HCT116 (cell line): ENCODE data around the gene SMIM32.

ENCODE experiments used
- CBX3 ChIP-seq: IDR thresholded peaks from 2 replicates; pipeline ENCODE4 v1.6.1; 2012; ENCODE audit warnings: low read depth
- EGR1 ChIP-seq: IDR thresholded peaks from 2 replicates; pipeline ENCODE4 v1.6.1; 2012; ENCODE audit warnings: low read depth
- ELF1 ChIP-seq: IDR thresholded peaks from 2 replicates; pipeline ENCODE4 v1.6.1; 2012; ENCODE audit warnings: low read depth, borderline replicate concordance
- EZH2 ChIP-seq: fragments of 200-600 bp; sonication (generic); IDR thresholded peaks from 2 replicates; pipeline ENCODE4 v1.6.1; 2017; ENCODE audit warnings: antibody characterized with exemption, mixed run types
- POLR2A ChIP-seq: IDR thresholded peaks from 2 replicates; pipeline ENCODE4 v1.7.0; 2011; ENCODE audit warnings: borderline replicate concordance; ENCODE audit not compliant: insufficient read depth, insufficient read length; ENCODE audit errors: extremely low read depth
- POLR2AphosphoS5 ChIP-seq: IDR thresholded peaks from 2 replicates; pipeline ENCODE4 v1.6.1; 2011; ENCODE audit warnings: mild to moderate bottlenecking, low read depth, low read length, moderate library complexity
- SP1 ChIP-seq: IDR thresholded peaks from 2 replicates; pipeline ENCODE4 v1.6.1; 2012; ENCODE audit warnings: low read depth
- YY1 ChIP-seq: IDR thresholded peaks from 2 replicates; pipeline ENCODE4 v1.6.1; 2011; ENCODE audit warnings: low read length, low read depth, moderate library complexity, mild to moderate bottlenecking; ENCODE audit not compliant: insufficient replicate concordance; ENCODE audit errors: extremely low read depth
- TF ChIP-seq, protein P1 (sequence below), 3 experiments: fragments of 200-600 bp in 1 of 3; sonication (generic) in 1 of 3; IDR thresholded peaks in 2 of 3; conservative IDR thresholded peaks in 1 of 3; 2 replicates each; pipeline ENCODE4 v1.5.1; 2012 to 2017; ENCODE audit warnings: low read depth in 2 of 3, low read length in 2 of 3, antibody characterized with exemption in 1 of 3, borderline replicate concordance in 1 of 3, control low read depth in 1 of 3, mild to moderate bottlenecking in 1 of 3, mixed read lengths in 1 of 3, mixed run types in 1 of 3, moderate library complexity in 1 of 3; ENCODE audit not compliant: insufficient read depth in 1 of 3
- TF ChIP-seq, protein P2 (sequence below): IDR thresholded peaks from 2 replicates; pipeline ENCODE4 v1.6.1; 2011; ENCODE audit warnings: mild to moderate bottlenecking, low read length, moderate library complexity; ENCODE audit not compliant: insufficient replicate concordance; ENCODE audit errors: extremely low read depth
- TF ChIP-seq, protein P3 (sequence below): IDR thresholded peaks from 2 replicates; pipeline ENCODE4 v1.6.1; 2012

DNA sequence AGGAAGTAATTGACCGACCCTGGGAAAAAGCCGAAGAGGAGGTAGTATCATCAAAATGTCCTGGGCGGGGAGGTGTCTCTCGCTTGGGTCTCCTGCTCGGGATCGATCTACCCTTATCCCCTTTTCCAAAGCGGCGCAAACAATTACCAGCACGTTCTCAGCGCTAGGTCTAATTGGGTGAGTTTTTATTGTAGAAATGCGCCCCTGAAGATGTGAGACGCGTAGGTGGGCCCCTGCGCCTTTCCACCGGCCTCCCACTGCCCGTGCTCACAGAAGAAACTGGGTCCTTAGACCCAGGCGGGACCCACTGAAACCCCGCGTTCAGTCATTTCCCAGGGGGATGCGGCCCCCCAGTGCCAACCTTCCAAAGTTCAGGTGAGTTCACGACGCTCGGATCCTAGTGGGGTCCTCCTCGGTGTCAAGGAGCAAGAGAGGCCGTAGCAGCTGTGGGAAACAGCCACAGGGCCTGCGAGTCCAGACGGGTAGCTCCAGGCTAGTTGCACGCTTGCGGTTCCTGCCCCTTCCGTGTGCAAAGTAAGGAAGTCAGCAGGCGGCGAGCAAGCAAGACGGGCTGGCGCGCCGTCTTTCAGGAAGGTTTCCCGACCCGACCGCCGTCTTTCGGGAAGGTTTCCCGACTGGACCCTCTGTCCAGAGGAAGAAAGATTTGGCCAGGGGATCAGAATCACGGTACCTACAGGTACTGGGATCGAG lies 1.5 kb downstream of the SMIM32 start:
- no peak for TF ChIP-seq POLR2A
- TF ChIP-seq EZH2: no peak
- TF ChIP-seq, protein P1, sequence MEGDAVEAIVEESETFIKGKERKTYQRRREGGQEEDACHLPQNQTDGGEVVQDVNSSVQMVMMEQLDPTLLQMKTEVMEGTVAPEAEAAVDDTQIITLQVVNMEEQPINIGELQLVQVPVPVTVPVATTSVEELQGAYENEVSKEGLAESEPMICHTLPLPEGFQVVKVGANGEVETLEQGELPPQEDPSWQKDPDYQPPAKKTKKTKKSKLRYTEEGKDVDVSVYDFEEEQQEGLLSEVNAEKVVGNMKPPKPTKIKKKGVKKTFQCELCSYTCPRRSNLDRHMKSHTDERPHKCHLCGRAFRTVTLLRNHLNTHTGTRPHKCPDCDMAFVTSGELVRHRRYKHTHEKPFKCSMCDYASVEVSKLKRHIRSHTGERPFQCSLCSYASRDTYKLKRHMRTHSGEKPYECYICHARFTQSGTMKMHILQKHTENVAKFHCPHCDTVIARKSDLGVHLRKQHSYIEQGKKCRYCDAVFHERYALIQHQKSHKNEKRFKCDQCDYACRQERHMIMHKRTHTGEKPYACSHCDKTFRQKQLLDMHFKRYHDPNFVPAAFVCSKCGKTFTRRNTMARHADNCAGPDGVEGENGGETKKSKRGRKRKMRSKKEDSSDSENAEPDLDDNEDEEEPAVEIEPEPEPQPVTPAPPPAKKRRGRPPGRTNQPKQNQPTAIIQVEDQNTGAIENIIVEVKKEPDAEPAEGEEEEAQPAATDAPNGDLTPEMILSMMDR (IDR thresholded peaks at IDR 0.05 in 2 of 3, conservative IDR thresholded peaks at IDR 0.05 in 1 of 3; ENCODE audit: borderline replicate concordance in 1 of 3, insufficient read depth in 1 of 3, low read depth in 2 of 3, low read length in 2 of 3): no peak
- TF ChIP-seq POLR2AphosphoS5: no peak
- no peak for TF ChIP-seq YY1
- TF ChIP-seq, protein P2, sequence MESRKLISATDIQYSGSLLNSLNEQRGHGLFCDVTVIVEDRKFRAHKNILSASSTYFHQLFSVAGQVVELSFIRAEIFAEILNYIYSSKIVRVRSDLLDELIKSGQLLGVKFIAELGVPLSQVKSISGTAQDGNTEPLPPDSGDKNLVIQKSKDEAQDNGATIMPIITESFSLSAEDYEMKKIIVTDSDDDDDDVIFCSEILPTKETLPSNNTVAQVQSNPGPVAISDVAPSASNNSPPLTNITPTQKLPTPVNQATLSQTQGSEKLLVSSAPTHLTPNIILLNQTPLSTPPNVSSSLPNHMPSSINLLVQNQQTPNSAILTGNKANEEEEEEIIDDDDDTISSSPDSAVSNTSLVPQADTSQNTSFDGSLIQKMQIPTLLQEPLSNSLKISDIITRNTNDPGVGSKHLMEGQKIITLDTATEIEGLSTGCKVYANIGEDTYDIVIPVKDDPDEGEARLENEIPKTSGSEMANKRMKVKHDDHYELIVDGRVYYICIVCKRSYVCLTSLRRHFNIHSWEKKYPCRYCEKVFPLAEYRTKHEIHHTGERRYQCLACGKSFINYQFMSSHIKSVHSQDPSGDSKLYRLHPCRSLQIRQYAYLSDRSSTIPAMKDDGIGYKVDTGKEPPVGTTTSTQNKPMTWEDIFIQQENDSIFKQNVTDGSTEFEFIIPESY: no peak
- TF ChIP-seq EGR1: no peak
- TF ChIP-seq ELF1: no peak
- TF ChIP-seq, protein P3, sequence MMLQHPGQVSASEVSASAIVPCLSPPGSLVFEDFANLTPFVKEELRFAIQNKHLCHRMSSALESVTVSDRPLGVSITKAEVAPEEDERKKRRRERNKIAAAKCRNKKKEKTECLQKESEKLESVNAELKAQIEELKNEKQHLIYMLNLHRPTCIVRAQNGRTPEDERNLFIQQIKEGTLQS: no peak
- no peak for TF ChIP-seq SP1
- TF ChIP-seq CBX3: no peak
